OCI-LY3 (cell line): ENCODE data around the gene FBXL20.

Experiments used
- CTCF ChIP-seq: fragments of 200-600, 300-600 bp; sonication (generic); IDR thresholded peaks from 2 replicates; pipeline ENCODE4 v1.5.1; 2014; ENCODE audit warnings: antibody characterized with exemption, low read length, low read depth
- EZH2phosphoT487 ChIP-seq: fragments of 200-600 bp; shearing (Covaris generic); IDR thresholded peaks from 2 replicates; pipeline ENCODE4 v1.6.1; 2018; ENCODE audit warnings: antibody characterized with exemption, mixed run types, low read depth

DNA sequence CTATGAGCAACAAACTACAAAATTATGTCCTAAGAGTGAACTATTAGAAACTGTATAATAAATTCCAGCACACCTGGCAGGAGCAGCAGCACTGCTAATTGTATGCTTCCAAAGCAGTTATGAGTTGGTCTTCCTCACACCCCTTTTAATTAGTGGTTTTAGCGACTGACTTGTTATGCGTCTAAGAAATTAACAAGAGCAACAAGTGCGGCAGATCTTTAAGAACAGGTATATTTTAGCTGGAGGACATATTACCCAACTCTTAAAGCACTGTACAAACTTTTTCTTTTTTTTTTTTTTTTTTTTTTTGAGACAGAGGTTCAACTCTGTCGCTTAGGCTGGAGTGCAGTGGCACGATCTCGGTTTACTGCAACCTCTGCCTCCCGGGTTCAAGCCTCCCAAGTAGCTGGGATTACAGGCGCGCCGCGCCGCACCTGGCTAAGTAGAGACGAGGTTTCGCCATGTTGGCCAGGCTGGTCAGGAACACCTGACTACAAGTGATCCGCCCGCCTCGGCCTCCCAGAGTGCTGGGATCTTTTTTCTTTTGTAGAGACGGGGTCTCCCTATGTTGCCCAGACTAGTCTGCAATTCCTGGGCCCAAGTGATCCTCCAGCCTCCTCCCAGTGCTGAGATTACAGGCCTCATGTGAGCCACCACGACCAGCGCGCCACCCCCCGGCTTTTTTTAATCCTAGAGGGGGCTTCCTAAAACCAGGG is 1.6 kb upstream of the FBXL20 start:
- TF ChIP-seq EZH2phosphoT487 = no peak
- TF ChIP-seq CTCF = no peak
